GM12875 (cell line): ENCODE data around the gene SLC26A1.

ENCODE experiments used
- H3K4me3 ChIP-seq: one replicate; pipeline ENCODE4 v1.5.1; 2011; ENCODE audit warnings: low read depth, low read length, control low read depth
- CTCF ChIP-seq: IDR thresholded peaks from 2 replicates; pipeline ENCODE4 v1.5.1; 2011; ENCODE audit warnings: low read depth, mild to moderate bottlenecking, control low read depth, inconsistent platforms, low read length, moderate library complexity, borderline replicate concordance; ENCODE audit not compliant: insufficient read depth

Gene SLC26A1

GRCh38 chr4:955161-955921 lies 37.9 kb downstream of the SLC26A1 start:
- no peak for TF ChIP-seq CTCF

GRCh38 chr4:954211-955020 lies 38.8 kb downstream of the SLC26A1 start:
- TF ChIP-seq CTCF, result no peak
- no peak overlapping the region for H3K4me3 ChIP-seq

More at GRCh38 chr4:955161-955921, 37.9 kb downstream of the SLC26A1 start:
- H3K4me3 ChIP-seq, result no peak overlapping the region

GRCh38 chr4:953574-953915 lies 39.7 kb downstream of the SLC26A1 start:
- no peak overlapping the region for H3K4me3 ChIP-seq
- TF ChIP-seq CTCF, result no peak

- TF ChIP-seq CTCF, result no peak
- H3K4me3 ChIP-seq, result no peak overlapping the region
These were observed 40.2 kb downstream of the SLC26A1 start for GRCh38 chr4:952881-953573.

- H3K4me3 ChIP-seq, result no peak overlapping the region
- no peak for TF ChIP-seq CTCF
These were observed 41.4 kb downstream of the SLC26A1 start for GRCh38 chr4:951594-952468.

GRCh38 chr4:951186-951585 lies 42.0 kb downstream of the SLC26A1 start:
- no peak for TF ChIP-seq CTCF
- no peak overlapping the region for H3K4me3 ChIP-seq
